ENCODE results near the gene NR4A3. TPM values are rescaled to one million over a fixed set of nuclear protein-coding genes. Genes with fewer than 3 reads are reported as not detected.
A peak's percentile ranks its signal among the peaks of the same experiment; 100 is the strongest.

The NR4A3 gene
- total and polyA plus RNA-seq, 2 of the 13 experiments (the other 11 are each of a cell fraction or from before 2014, with no cell fraction given), result 0.02 to 0.09 TPM

DNA sequence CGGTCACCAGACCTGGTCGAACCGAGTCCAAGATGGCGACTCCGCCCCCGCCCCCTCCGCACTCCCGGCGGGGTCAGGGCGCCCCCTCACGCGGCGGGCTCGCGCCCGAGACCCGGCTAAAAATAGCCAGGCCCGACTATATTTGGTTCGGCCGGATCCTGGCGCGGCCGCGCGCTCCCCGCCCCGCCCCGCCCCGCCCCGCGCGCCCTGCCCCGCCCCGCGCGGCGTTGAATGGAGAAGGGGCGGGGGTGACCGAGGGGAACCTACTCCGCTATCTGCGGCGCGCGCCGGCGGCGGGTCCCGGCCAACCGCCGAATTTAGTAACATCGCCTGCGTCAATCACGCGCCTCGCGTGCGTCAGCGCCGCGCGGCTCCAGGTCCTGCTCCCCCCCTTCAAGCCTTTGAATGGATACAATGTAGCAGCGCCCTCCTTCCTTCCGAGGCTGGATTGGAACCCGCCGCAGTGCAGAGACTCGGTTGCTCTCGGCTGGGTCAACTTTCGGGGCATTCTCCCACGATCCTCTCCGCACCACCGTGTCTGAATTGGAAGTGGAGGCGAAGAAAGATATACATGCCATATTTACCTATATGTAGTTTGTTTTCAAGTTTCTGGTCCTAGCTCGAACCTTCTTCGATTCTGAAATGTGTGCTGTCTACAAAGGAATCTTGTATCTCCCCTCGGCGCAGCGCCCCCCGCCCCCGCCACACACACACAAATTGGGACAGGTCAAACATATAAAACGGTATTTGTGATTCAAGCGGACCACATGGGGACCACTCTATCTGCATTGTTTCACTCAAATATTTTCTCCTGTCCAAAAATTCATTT, 1.6 kb upstream of the NR4A3 start (continued):
- TF ChIP-seq ZNF235 (CRISPR knock-in tag; IDR thresholded peaks at IDR 0.05; ENCODE audit: borderline replicate concordance) (no peak), ZMYM2 (CRISPR knock-in tag; IDR thresholded peaks at IDR 0.05) (0 out of 2 replicates have a peak, but pooled peaks have one; percentile 55), RARA (CRISPR knock-in tag; IDR thresholded peaks at IDR 0.05) (peak; percentile 65; the same call in 1 of the 2 replicates), MAZ (IDR thresholded peaks at IDR 0.05; ENCODE audit: borderline replicate concordance, low read depth, low read length) (0 out of 2 replicates have a peak, but pooled peaks have one; percentile 15), MAZ (CRISPR knock-in tag; IDR thresholded peaks at IDR 0.05; ENCODE audit: low read depth) (peak; percentile 50), NR2C2 (CRISPR knock-in tag; IDR thresholded peaks at IDR 0.05; ENCODE audit: borderline replicate concordance) (peak; percentile 84), HNRNPLL (IDR thresholded peaks at IDR 0.05; ENCODE audit: low read depth, low read length, poor library complexity, severe bottlenecking) (peak; percentile 99), HOXA3 (CRISPR knock-in tag; IDR thresholded peaks at IDR 0.05) (peak; percentile 75), SALL1 (CRISPR knock-in tag; IDR thresholded peaks at IDR 0.05) (peak; percentile 31; the same call in 1 of the 2 replicates)
- TF ChIP-seq, protein P1, sequence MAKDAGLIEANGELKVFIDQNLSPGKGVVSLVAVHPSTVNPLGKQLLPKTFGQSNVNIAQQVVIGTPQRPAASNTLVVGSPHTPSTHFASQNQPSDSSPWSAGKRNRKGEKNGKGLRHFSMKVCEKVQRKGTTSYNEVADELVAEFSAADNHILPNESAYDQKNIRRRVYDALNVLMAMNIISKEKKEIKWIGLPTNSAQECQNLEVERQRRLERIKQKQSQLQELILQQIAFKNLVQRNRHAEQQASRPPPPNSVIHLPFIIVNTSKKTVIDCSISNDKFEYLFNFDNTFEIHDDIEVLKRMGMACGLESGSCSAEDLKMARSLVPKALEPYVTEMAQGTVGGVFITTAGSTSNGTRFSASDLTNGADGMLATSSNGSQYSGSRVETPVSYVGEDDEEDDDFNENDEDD (CRISPR knock-in tag; IDR thresholded peaks at IDR 0.05; ENCODE audit: borderline replicate concordance), result peak; percentile 47; the same call in 1 of the 2 replicates
- TF ChIP-seq, protein P2, sequence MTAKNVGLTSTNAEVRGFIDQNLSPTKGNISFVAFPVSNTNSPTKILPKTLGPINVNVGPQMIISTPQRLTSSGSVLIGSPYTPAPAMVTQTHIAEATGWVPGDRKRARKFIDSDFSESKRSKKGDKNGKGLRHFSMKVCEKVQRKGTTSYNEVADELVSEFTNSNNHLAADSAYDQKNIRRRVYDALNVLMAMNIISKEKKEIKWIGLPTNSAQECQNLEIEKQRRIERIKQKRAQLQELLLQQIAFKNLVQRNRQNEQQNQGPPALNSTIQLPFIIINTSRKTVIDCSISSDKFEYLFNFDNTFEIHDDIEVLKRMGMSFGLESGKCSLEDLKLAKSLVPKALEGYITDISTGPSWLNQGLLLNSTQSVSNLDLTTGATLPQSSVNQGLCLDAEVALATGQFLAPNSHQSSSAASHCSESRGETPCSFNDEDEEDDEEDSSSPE (CRISPR knock-in tag; IDR thresholded peaks at IDR 0.05), result peak; percentile 8; the same call in 1 of the 2 replicates
- TF ChIP-seq, protein P3, sequence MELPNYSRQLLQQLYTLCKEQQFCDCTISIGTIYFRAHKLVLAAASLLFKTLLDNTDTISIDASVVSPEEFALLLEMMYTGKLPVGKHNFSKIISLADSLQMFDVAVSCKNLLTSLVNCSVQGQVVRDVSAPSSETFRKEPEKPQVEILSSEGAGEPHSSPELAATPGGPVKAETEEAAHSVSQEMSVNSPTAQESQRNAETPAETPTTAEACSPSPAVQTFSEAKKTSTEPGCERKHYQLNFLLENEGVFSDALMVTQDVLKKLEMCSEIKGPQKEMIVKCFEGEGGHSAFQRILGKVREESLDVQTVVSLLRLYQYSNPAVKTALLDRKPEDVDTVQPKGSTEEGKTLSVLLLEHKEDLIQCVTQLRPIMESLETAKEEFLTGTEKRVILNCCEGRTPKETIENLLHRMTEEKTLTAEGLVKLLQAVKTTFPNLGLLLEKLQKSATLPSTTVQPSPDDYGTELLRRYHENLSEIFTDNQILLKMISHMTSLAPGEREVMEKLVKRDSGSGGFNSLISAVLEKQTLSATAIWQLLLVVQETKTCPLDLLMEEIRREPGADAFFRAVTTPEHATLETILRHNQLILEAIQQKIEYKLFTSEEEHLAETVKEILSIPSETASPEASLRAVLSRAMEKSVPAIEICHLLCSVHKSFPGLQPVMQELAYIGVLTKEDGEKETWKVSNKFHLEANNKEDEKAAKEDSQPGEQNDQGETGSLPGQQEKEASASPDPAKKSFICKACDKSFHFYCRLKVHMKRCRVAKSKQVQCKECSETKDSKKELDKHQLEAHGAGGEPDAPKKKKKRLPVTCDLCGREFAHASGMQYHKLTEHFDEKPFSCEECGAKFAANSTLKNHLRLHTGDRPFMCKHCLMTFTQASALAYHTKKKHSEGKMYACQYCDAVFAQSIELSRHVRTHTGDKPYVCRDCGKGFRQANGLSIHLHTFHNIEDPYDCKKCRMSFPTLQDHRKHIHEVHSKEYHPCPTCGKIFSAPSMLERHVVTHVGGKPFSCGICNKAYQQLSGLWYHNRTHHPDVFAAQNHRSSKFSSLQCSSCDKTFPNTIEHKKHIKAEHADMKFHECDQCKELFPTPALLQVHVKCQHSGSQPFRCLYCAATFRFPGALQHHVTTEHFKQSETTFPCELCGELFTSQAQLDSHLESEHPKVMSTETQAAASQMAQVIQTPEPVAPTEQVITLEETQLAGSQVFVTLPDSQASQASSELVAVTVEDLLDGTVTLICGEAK (IDR thresholded peaks at IDR 0.05), result no peak
- TF ChIP-seq, protein P3 (CRISPR knock-in tag; IDR thresholded peaks at IDR 0.05), result peak; percentile 1; the same call in 1 of the 2 replicates
- TF ChIP-seq, protein P4, sequence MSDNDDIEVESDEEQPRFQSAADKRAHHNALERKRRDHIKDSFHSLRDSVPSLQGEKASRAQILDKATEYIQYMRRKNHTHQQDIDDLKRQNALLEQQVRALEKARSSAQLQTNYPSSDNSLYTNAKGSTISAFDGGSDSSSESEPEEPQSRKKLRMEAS (IDR thresholded peaks at IDR 0.05), result peak; percentile 14; the same call in 1 of the 2 replicates
- TF ChIP-seq, protein P5, sequence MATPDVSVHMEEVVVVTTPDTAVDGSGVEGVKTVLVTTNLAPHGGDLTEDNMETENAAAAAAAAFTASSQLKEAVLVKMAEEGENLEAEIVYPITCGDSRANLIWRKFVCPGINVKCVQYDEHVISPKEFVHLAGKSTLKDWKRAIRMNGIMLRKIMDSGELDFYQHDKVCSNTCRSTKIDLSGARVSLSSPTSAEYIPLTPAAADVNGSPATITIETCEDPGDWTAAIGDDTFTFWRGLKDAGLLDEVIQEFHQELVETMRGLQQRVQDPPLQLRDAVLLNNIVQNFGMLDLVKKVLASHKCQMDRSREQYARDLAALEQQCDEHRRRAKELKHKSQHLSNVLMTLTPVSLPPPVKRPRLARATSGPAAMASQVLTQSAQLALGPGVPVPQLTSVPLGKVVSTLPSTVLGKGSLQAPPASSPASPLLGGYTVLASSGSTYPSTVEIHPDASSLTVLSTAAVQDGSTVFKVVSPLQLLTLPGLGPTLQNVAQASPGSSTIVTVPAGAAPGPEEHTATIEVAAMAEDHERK (CRISPR knock-in tag; IDR thresholded peaks at IDR 0.05; ENCODE audit: low read depth), result 0 out of 2 replicates have a peak, but pooled peaks have one; percentile 52

All from HepG2 (cell line).